GM23338 (cell line): ENCODE measurements around the gene GRIA1. TPM values are rescaled to one million over a fixed set of nuclear protein-coding genes. Genes with fewer than 3 reads are reported as not detected.

Source experiments
- ATAC-seq: fragments of 200-7000 bp; cut with Tn5 transposase; 3 replicates; pipeline ENCODE4 v1.9.1; 2020
- DNase-seq: peaks from one replicate; pipeline ENCODE4 v3.0.0-alpha.2; 2015; ENCODE audit warnings: low spot score
- H2AFZ ChIP-seq: fragments of 200-600 bp; sonication (generic); 2 replicates; pipeline ENCODE4 v1.8.0; 2016; ENCODE audit warnings: antibody characterized with exemption, mild to moderate bottlenecking, moderate library complexity
- H3F3A ChIP-seq: fragments of 200-600 bp; sonication (generic); replicated peaks from 2 replicates; pipeline ENCODE4 v1.8.0; 2017; ENCODE audit warnings: antibody characterized with exemption, mixed run types, low read depth
- H3K27ac ChIP-seq: fragments of 200-600 bp; sonication (generic); 2 replicates; pipeline ENCODE4 v1.6.1; 2016; ENCODE audit warnings: low read depth
- H3K27me3 ChIP-seq: fragments of 200-600 bp; sonication (generic); 2 replicates; pipeline ENCODE4 v1.8.0; 2016; ENCODE audit warnings: mild to moderate bottlenecking, mixed run types, moderate library complexity; ENCODE audit not compliant: insufficient read depth
- H3K36me3 ChIP-seq: fragments of 200-600 bp; sonication (generic); 2 replicates; pipeline ENCODE4 v1.8.0; 2016; ENCODE audit warnings: mild to moderate bottlenecking; ENCODE audit not compliant: insufficient read depth
- H3K4me1 ChIP-seq: fragments of 200-600 bp; sonication (generic); 2 replicates; pipeline ENCODE4 v1.8.0; 2016; ENCODE audit warnings: mild to moderate bottlenecking, moderate library complexity; ENCODE audit not compliant: insufficient read depth
- H3K4me2 ChIP-seq: fragments of 200-600 bp; sonication (generic); 2 replicates; pipeline ENCODE4 v1.7.1; 2017; ENCODE audit warnings: mixed run types
- H3K4me3 ChIP-seq: fragments of 200-600 bp; sonication (generic); 2 replicates; pipeline ENCODE4 v1.6.1; 2016; ENCODE audit warnings: mixed run types
- H3K79me2 ChIP-seq: fragments of 200-600 bp; sonication (generic); replicated peaks from 2 replicates; pipeline ENCODE4 v1.8.0; 2017; ENCODE audit warnings: mild to moderate bottlenecking; ENCODE audit not compliant: insufficient read depth
- H3K9me2 ChIP-seq: fragments of 200-600 bp; sonication (generic); 2 replicates; pipeline ENCODE4 v1.8.0; 2017; ENCODE audit not compliant: insufficient read depth
- H4K20me1 ChIP-seq: fragments of 200-600 bp; sonication (generic); replicated peaks from 2 replicates; pipeline ENCODE4 v1.8.0; 2017; ENCODE audit warnings: mild to moderate bottlenecking; ENCODE audit not compliant: insufficient read depth
- H3K27ac Mint-ChIP-seq: 2 replicates; pipeline ENCODE4 v1.8.0; 2020; ENCODE audit warnings: inconsistent platforms, mild to moderate bottlenecking, moderate library complexity, mixed read lengths
- H3K27me3 Mint-ChIP-seq: 3 replicates; pipeline ENCODE4 v1.8.0; 2022; ENCODE audit warnings: low read depth, mild to moderate bottlenecking, moderate library complexity, mixed read lengths, inconsistent platforms; ENCODE audit not compliant: insufficient read depth, poor library complexity
- H3K36me3 Mint-ChIP-seq: 3 replicates; pipeline ENCODE4 v1.8.0; 2021; ENCODE audit warnings: low read depth, mild to moderate bottlenecking, inconsistent platforms, moderate library complexity, mixed read lengths
- H3K4me1 Mint-ChIP-seq: 3 replicates; pipeline ENCODE4 v1.8.0; 2020; ENCODE audit warnings: mild to moderate bottlenecking, inconsistent platforms, mixed read lengths
- H3K4me3 Mint-ChIP-seq: 3 replicates; pipeline ENCODE4 v1.8.0; 2021; ENCODE audit warnings: moderate library complexity, mild to moderate bottlenecking, inconsistent platforms, mixed read lengths
- H3K9me3 Mint-ChIP-seq: 3 replicates; pipeline ENCODE4 v1.8.0; 2020; ENCODE audit warnings: moderate library complexity, mild to moderate bottlenecking, inconsistent platforms, mixed read lengths
- CREB1 ChIP-seq: fragments of 250-450 bp; sonication (Bioruptor Pico); IDR thresholded peaks from 2 replicates; pipeline ENCODE4 v1.5.0; 2020; ENCODE audit warnings: low read depth, mild to moderate bottlenecking, moderate library complexity
- CTCF ChIP-seq, 2 experiments: fragments of 200-600 bp in 1 of 2; sonication (generic) in 1 of 2; conservative IDR thresholded peaks; 2 replicates each; pipeline versions ENCODE4 v1.5.1 to v1.6.1; 2016 to 2017; ENCODE audit warnings: antibody characterized with exemption in 2 of 2, low read depth in 2 of 2, mild to moderate bottlenecking in 2 of 2, moderate library complexity in 1 of 2
- EZH2 ChIP-seq: fragments of 200-600 bp; sonication (generic); IDR thresholded peaks from one replicate; pipeline ENCODE4 v1.8.0; 2017; ENCODE audit warnings: antibody characterized with exemption, mild to moderate bottlenecking, low read depth; ENCODE audit not compliant: unreplicated experiment
- EZH2phosphoT487 ChIP-seq: fragments of 200-600 bp; sonication (generic); IDR thresholded peaks from one replicate; pipeline ENCODE4 v1.8.1; 2018; ENCODE audit warnings: antibody characterized with exemption; ENCODE audit not compliant: unreplicated experiment
- JUNB ChIP-seq: IDR thresholded peaks from one replicate; pipeline ENCODE4 v1.6.1; 2016; ENCODE audit warnings: antibody characterized with exemption; ENCODE audit not compliant: unreplicated experiment
- NANOG ChIP-seq: IDR thresholded peaks from 2 replicates; pipeline ENCODE4 v1.6.1; 2016; ENCODE audit warnings: antibody characterized with exemption, borderline replicate concordance
- POLR2AphosphoS5 ChIP-seq: IDR thresholded peaks from 2 replicates; pipeline ENCODE4 v1.6.1; 2016; ENCODE audit warnings: antibody characterized with exemption, low read depth
- REST ChIP-seq: IDR thresholded peaks from one replicate; pipeline ENCODE4 v1.6.1; 2018; ENCODE audit warnings: antibody characterized with exemption; ENCODE audit not compliant: unreplicated experiment
- STAT1 ChIP-seq: IDR thresholded peaks from one replicate; pipeline ENCODE4 v1.6.1; 2016; ENCODE audit warnings: antibody characterized with exemption; ENCODE audit not compliant: unreplicated experiment
- ZNF114 ChIP-seq: fragments of 250-450 bp; sonication (Bioruptor Pico); IDR thresholded peaks from 2 replicates; pipeline ENCODE4 v1.5.0; 2020; ENCODE audit warnings: mild to moderate bottlenecking, moderate library complexity
- ZNF331 ChIP-seq: fragments of 250-450 bp; sonication (Bioruptor Pico); IDR thresholded peaks from 2 replicates; pipeline ENCODE4 v1.5.0; 2020; ENCODE audit warnings: low read depth, mild to moderate bottlenecking, moderate library complexity
- ZNF462 ChIP-seq: fragments of 250-450 bp; sonication (Bioruptor Pico); IDR thresholded peaks from 2 replicates; pipeline ENCODE4 v1.5.0; 2020; ENCODE audit warnings: mild to moderate bottlenecking, moderate library complexity
- polyA plus RNA-seq: library from polyadenylated mRNA; unstranded; fragments of >200 nt; fragmentation: Nextera tagmentation; extraction: Ambion mirVana; gene quantifications from 2 replicates; pipeline ENCODE4 v1.2.1, GENCODE V29; 2016
- total RNA-seq: library from RNA; depleted of rRNA; stranded (reverse); fragments of >200 nt; shearing (Covaris generic); gene quantifications from 2 replicates; pipeline ENCODE4 v1.2.3, GENCODE V29; 2014
- TF ChIP-seq, protein P1 (sequence below): IDR thresholded peaks from 2 replicates; pipeline ENCODE4 v1.6.1; 2016; ENCODE audit warnings: antibody characterized with exemption

The GRIA1 gene
- total and polyA plus RNA-seq, 2 experiments from 2014 or later: 1.0 to 1.7 TPM

- Mint-ChIP-seq H3K36me3 (peaks cover 13% of the 10 kb centered on the region), H3K27ac (no peak overlapping the region), H3K9me3 (peaks cover 17% of the 10 kb centered on the region), H3K4me3 (no peak overlapping the region), H3K4me1 (no peaks in the 10 kb centered on the region), H3K27me3 (peaks cover 2% of the 10 kb centered on the region)
- Histone ChIP-seq H3K27me3 (no peaks in the 10 kb centered on the region), H3K27ac (no peak overlapping the region), H3K79me2 (no peaks in the 10 kb centered on the region), H2AFZ (no peak overlapping the region), H3F3A (no peaks in the 10 kb centered on the region), H3K4me3 (no peak overlapping the region), H4K20me1 (no peaks in the 10 kb centered on the region), H3K4me2 (no peak overlapping the region), H3K9me2 (peaks cover 6% of the 10 kb centered on the region), H3K36me3 (no peaks in the 10 kb centered on the region; the same call in 1 of the 2 replicates), H3K4me1 (no peaks in the 10 kb centered on the region)
- TF ChIP-seq EZH2phosphoT487 (no peak), ZNF331 (CRISPR knock-in tag) (no peak), ZNF462 (CRISPR knock-in tag) (no peak), STAT1 (no peak), REST (no peak), CTCF (conservative IDR thresholded peaks at IDR 0.05; ENCODE audit: low read depth in 2 of 2) (no peak), JUNB (no peak), ZNF114 (no peak), EZH2 (no peak), NANOG (no peak), CREB1 (CRISPR knock-in tag) (no peak), POLR2AphosphoS5 (no peak)
- TF ChIP-seq, protein P1, sequence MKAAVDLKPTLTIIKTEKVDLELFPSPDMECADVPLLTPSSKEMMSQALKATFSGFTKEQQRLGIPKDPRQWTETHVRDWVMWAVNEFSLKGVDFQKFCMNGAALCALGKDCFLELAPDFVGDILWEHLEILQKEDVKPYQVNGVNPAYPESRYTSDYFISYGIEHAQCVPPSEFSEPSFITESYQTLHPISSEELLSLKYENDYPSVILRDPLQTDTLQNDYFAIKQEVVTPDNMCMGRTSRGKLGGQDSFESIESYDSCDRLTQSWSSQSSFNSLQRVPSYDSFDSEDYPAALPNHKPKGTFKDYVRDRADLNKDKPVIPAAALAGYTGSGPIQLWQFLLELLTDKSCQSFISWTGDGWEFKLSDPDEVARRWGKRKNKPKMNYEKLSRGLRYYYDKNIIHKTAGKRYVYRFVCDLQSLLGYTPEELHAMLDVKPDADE: no peak
- ATAC-seq: no peak
- DNase-seq: no peak
Observed at GRCh38 chr5:153718713-153719112, 228.2 kb downstream of the GRIA1 start.
